ENCODE data around the gene SLC9A4.
A peak's percentile ranks its signal among the peaks of the same experiment; 100 is the strongest.

The SLC9A4 gene

DNA sequence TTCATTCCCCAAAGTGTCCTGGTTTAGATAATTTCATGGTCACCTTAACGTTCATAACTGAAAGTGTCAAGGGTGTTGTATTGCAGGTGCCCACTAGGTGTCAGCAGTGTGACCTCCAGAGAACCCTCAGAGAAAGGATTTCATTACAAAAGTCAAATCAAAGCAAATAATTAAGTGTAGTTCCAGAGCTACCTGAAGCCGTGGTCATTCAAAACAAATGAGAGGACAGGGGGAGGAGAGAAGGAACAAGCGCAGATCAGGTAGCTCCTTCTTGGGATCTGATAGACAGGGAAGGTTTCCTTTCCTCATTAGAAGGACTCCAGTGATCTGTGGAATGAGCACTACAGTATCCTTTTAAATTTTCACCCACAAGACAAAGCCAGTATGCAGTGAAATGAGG lies at the start of gene SLC9A4:
SLC9A4 (plus strand) TSS at position 207 of the 400 bp plus-strand sequence. CDS start 534 bp downstream, outside the sequence.
- peak in 1 of 2 donors; percentile 2 for DNase-seq

DNA sequence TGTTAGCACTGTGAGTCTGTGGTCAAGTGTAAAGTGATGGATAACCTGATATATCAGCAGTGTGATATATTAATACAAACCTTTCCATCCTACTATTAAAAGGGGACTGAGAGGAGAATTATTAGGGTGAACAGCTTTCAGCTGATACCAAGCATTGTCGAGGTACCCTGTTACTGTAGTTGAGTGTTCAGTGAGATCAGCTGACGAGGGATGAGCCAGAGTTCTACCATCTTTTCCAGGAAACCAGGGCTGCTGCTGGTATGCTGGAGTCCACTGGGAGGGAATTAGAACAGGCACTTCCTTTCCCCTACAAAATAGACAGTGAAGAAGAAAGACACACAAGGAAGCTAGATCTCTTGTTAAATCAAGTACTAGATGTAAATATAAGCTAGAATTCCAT lies 49.7 kb upstream of the SLC9A4 start:
- no peak for DNase-seq

GRCh38 chr2:102424754-102425153 lies 48.3 kb upstream of the SLC9A4 start:
- DNase-seq, result no peak

DNA sequence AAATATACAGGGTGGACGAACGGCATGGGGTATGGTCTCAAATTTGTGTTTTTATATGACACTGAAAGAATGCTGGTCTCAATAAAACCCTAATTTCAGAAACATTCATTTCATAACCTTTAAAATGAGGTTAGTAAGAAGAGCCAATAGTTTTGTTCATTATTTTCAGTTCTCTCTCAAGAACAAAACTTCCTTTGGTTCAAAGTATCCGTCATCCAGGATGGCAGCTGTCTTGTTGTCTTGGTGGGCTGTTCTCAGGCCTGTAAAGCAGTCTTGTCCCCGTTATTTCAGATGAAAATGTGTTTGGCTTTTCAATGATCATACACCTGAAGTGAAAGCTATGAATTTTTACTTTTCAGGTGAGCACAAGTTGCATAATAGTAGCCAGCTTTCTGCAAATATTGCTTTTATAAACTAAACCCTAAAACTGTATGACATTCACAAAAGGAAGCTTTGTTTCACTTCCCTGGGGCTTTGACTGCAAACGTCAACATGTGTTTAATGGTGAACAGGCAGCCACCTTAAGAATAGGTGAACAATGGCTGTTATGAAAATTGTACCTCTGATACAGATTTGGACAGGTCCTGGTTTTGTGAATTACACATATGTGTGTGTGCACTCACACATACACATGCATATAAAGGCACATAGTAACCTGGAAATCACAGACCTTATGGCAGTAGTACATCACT lies 47.4 kb upstream of the SLC9A4 start:
- DNase-seq, result no peak

GRCh38 chr2:102427249-102427648 lies 45.8 kb upstream of the SLC9A4 start:
- DNase-seq, result no peak

GRCh38 chr2:102428573-102428972 lies 44.5 kb upstream of the SLC9A4 start:
- no peak for DNase-seq

DNA sequence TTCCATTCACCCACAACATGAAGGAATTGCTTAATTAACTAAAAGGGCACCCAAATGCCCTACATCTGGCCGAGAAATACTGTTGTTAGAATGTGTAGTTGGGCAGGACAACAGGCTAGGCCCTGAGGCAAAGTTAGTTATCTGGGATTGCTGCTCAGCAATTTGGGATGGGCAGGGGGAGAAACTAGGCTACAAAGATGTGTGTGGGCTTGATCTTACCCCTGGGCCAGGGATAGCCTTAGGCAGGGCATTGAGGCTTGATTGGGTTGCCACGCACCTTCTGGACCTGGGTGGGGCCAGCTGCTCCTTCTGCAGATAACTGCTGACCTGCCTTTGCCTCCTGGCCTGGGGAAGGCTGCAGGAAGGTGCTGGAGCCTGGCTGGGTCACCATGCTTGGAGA lies 40.6 kb upstream of the SLC9A4 start:
- DNase-seq, result no peak

GRCh38 chr2:102433973-102434654 lies 38.9 kb upstream of the SLC9A4 start:
- DNase-seq, result no peak

DNA sequence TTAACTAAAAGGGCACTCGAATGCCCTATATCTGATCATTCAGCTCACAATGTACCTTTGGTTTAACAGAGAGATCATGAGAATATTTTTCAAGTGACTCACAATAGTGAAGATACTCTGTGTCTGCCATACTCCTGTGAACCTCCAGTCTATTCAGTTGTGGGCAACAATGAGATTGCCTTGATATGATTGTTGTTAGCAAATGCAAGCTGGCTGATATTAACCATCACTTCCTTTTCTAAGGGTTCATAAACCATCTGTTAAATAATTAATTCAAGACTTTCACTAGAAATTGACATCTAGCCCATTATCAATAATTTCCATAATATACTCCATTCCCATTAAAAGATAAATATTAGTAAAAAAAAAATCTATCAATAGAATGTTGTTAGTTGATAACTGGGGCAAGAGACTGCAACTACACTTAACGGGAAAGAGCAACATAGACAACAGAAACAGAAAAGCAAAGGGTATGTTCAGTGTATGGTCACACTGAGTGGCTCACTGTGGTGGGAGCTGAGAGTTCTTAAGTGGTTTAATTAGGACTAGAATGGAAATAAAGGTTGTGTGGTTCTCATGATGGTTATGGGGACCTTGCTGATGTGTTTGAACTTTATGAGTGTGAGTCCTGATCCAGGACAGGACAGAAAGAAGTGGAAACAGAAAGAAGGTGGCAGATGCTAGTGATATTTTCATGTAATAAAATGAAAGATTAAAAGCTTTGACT lies 38.2 kb upstream of the SLC9A4 start:
- DNase-seq, result no peak

- DNase-seq, result no peak
Measured at GRCh38 chr2:102435741-102436140, 37.3 kb upstream of the SLC9A4 start.

GRCh38 chr2:102436323-102436722 lies 36.7 kb upstream of the SLC9A4 start:
- DNase-seq, result no peak

DNA sequence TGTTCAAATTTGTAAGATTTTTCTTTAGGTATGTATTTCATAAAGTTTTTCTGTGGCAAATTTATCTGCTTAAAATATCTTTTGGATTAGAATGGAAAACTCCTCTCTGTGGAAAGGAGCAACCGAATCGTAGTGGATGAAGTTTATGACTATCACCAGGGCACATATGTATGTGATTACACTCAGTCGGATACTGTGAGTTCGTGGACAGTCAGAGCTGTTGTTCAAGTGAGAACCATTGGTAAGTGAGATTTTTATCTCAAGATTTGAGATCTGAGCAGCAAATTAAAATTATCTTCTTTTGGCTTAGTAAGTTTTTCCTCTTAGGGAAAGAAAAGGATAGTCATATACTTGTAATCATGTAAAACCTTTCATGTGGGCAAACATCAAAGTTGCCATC lies 35.9 kb upstream of the SLC9A4 start:
- no peak for DNase-seq

GRCh38 chr2:102438111-102438510 lies 34.9 kb upstream of the SLC9A4 start:
- DNase-seq, result no peak

DNA sequence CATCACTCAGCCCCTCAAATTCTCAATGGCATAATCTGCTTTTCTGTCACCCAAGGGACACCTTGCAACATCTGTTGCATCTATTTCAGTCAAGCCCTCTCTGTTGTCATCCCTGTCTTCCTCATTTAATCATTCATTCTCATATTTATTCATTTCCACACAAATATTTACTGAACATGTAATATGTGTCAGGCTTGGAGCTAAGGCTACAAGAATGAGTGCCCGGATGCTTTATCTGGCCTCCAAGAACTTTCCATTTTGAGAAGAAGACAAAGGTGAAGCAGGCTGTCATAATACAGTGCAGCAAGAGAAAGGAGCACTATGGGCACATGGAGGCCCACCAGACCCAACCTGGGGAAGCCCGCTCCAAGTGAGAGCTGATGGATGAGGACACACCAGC lies 34.4 kb upstream of the SLC9A4 start:
- DNase-seq, result no peak

DNA sequence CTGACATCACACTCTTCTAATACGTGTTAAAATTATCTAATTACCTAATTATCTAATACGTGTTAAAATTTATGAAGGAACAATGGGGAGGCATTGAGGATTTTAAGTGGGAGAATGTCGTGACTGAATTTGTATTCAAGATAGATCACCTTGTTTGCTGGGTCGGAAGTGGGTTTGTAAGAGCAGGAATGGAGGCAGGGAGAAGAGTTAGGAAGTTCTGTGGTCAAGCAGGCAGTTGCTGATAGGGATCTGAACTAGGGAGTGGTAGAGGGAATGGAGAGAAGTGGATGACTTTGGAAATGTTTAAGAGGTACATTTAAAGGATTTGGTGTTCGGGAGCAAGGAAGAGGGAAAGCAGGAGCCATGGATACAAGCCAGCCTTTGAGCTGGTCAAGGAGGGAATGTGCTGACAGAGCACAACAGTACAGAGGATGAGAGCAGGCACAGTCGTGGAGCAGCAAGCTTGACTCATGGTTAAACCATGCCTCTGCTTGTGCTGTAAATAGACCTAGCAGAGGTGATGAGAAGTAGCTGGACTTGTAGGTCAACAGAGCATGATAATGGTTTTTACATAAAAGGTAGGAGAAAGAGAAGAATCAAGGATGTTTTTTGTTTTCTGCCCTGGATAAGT lies 33.8 kb upstream of the SLC9A4 start:
- DNase-seq, result no peak

- no peak for DNase-seq
Measured at GRCh38 chr2:102442967-102443828, 29.8 kb upstream of the SLC9A4 start.

DNA sequence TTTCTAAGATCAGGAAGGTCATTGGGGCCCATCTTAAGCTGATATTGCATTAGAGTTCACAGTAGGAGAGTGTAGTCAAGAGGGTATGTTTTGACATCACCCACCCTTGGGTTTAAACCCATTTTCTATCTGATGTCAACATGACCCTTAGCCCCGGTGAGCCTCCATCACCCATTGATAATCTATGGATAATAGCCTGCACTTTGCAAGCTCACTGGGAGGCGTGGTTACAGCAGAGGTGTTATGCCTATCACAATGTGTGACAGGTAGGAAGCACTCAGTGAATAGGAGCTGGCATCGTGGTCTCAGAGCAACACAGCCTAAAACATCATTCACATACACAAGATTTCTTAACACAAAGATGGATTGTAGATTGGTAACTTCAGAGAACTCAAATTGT lies 28.8 kb upstream of the SLC9A4 start:
- DNase-seq, result no peak

DNA sequence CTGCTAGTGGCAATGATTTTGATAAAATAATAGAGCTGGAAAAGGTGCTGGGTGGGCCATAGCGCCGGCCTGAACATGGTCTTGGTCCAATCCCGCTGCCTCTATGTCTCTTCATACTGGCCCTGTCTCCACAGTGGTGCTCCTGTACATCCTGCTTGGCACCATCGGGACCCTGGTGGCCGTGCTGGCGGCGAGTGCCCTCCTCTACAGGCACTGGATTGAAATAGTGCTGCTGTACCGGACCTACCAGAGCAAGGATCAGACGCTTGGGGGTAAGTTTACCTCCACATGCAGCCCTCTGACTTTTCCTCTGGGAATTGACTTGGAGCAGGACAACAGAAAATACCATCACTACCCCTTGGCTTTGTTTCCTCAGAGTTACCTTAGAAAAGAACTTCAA lies 26.1 kb upstream of the SLC9A4 start:
- no peak for DNase-seq

- peak; percentile 11 to 39 for DNase-seq
Measured at GRCh38 chr2:102449370-102449974, 23.6 kb upstream of the SLC9A4 start.

DNA sequence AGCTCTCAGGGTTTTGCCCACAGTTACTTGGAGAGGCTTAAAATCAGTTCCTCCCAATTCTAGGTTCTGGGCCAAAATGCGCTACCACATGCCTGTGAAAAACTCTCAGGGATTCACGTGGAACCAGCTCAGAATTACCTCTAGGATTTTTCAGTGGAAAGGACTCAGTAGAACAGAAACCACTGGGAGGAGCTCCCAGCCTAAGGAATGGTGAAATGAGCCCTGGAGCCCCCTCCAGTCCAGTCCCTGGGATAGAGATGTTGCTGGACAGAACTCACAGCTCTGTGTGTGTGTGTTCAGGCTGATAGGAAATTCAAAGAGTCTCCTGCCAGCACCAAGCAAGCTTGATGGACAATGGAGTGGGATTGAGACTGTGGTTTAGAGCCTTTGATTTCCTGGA lies 21.1 kb upstream of the SLC9A4 start:
- no peak for DNase-seq

DNA sequence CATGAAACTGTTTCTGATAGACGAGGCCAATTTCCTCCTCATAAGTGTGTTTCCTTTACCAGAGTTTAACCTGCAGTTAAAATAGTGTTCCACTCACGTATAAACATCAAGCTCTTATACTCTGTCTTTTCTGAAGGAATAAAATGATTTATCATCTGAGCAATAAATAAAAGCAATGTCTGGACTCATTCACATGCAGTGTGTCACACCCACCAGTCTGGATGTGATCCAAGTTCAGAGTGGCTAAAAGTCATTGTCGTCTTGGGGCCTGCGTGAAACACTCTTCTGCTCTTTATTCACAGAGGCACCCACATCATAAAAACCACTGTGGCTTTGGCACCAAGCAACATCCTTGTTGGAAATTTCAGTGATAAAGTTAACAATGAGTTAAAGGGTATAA lies 19.5 kb upstream of the SLC9A4 start:
- no peak for DNase-seq

GRCh38 chr2:102455061-102455670 lies 17.9 kb upstream of the SLC9A4 start:
- DNase-seq, result no peak

Measured in hippocampal formation (tissue), 2 donors.